ENCODE measurements around the gene HHIPL1. TPM values are rescaled to one million over a fixed set of nuclear protein-coding genes. Genes with fewer than 3 reads are reported as not detected.

The HHIPL1 gene
- polyA plus RNA-seq, 2 of the 4 experiments (the other 2 are of a cell fraction) = 0.19 to 0.23 TPM

DNA sequence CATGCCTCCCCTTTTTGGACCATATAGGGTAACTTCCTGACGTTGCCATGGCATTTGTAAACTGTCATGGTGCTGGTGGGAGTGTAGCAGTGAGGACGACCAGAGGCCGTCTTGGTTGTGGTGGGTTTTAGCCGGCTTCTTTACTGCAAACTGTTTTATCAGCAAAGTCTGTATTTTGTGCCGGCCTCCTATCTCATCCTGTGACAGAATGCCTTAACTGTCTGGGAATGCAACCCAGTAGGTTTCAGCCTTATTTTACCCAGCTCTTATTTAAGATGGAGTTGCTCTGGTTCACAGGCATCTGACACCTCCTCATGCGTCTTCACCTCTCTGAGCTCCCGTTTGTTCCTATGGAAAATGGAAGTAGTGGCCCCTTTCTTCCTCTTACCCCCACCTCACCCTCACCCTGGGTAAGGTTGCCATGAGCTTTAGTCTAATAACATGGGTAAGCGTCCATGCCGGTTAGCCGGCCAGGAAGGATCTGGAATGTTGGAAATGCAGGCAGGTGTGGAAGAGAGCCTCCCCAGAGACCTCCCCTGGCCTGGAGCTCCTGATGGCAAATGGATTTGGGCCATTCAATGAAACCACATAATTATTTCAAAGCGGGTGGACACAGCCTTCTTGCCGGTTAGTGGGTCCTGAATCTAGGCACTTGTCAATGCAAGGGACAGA is 18.6 kb downstream of the HHIPL1 start:
- ChIA-PET POLR2A (no interaction called here), CTCF (interaction anchor here (0.8 to 1.3 kb wide), 2 partner anchors 9 to 19 kb away, joined by 4 to 5 read pairs; no protein-coding TSS in a partner anchor)
- H3K27ac ChIP-seq = no peak overlapping the region
- peaks cover 8% of the 10 kb centered on the region; the same call in 1 of the 3 replicates for H3K4me1 ChIP-seq
- FAIRE-seq (no peak), ATAC-seq (no peak), DNase-seq (ENCODE audit: low read depth in 1 of 2, low spot score in 1 of 2) (no peak)
- no peak overlapping the region for H3K4me2 ChIP-seq
- no peaks in the 10 kb centered on the region for H3K9me3 ChIP-seq
- 82% methylated on average over 12 of the region's 12 CpGs for WGBS (ENCODE audit: missing lambda C conversion rate)
- no peak overlapping the region for H3K4me3 ChIP-seq
- TF ChIP-seq, protein P1, sequence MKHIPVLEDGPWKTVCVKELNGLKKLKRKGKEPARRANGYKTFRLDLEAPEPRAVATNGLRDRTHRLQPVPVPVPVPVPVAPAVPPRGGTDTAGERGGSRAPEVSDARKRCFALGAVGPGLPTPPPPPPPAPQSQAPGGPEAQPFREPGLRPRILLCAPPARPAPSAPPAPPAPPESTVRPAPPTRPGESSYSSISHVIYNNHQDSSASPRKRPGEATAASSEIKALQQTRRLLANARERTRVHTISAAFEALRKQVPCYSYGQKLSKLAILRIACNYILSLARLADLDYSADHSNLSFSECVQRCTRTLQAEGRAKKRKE (CRISPR knock-in tag; IDR thresholded peaks at IDR 0.05; ENCODE audit: low read depth) = no peak
- TF ChIP-seq MAZ (IDR thresholded peaks at IDR 0.05; ENCODE audit: borderline replicate concordance, low read depth, low read length) = no peak
- TF ChIP-seq FOSL2 (IDR thresholded peaks at IDR 0.05) = no peak
- TF ChIP-seq FOSL2 (CRISPR knock-in tag; IDR thresholded peaks at IDR 0.05) = no peak
- TF ChIP-seq HEYL (CRISPR knock-in tag; IDR thresholded peaks at IDR 0.05) = no peak
- TF ChIP-seq RNF2 (IDR thresholded peaks at IDR 0.05; ENCODE audit: borderline replicate concordance, low read depth) = no peak
- no peak for TF ChIP-seq ZNF302 (CRISPR knock-in tag; IDR thresholded peaks at IDR 0.05)
- no peak for TF ChIP-seq MYC (IDR thresholded peaks at IDR 0.05; ENCODE audit: borderline replicate concordance, low read length)
- TF ChIP-seq HOXB13 (CRISPR knock-in tag; IDR thresholded peaks at IDR 0.05; ENCODE audit: low read depth) = no peak
- no peak for TF ChIP-seq POLR2AphosphoS2 (conservative IDR thresholded peaks at IDR 0.05; ENCODE audit: low read length)
- TF ChIP-seq GATA3 (IDR thresholded peaks at IDR 0.05; ENCODE audit: borderline replicate concordance) = no peak
- TF ChIP-seq, protein P2, sequence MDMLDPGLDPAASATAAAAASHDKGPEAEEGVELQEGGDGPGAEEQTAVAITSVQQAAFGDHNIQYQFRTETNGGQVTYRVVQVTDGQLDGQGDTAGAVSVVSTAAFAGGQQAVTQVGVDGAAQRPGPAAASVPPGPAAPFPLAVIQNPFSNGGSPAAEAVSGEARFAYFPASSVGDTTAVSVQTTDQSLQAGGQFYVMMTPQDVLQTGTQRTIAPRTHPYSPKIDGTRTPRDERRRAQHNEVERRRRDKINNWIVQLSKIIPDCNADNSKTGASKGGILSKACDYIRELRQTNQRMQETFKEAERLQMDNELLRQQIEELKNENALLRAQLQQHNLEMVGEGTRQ (IDR thresholded peaks at IDR 0.05) = no peak
- no peak for TF ChIP-seq NR3C1 (IDR thresholded peaks at IDR 0.05)
- no peak for TF ChIP-seq CEBPB (IDR thresholded peaks at IDR 0.05)
- TF ChIP-seq RAD21 (conservative IDR thresholded peaks at IDR 0.05 in 1 of 2, IDR thresholded peaks at IDR 0.05 in 1 of 2) = no peak
- TF ChIP-seq EHF (CRISPR knock-in tag; IDR thresholded peaks at IDR 0.05) = no peak
- TF ChIP-seq NFE2L2 (conservative IDR thresholded peaks at IDR 0.05; ENCODE audit: low read length) = no peak
- TF ChIP-seq, protein P3, sequence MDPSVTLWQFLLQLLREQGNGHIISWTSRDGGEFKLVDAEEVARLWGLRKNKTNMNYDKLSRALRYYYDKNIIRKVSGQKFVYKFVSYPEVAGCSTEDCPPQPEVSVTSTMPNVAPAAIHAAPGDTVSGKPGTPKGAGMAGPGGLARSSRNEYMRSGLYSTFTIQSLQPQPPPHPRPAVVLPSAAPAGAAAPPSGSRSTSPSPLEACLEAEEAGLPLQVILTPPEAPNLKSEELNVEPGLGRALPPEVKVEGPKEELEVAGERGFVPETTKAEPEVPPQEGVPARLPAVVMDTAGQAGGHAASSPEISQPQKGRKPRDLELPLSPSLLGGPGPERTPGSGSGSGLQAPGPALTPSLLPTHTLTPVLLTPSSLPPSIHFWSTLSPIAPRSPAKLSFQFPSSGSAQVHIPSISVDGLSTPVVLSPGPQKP (IDR thresholded peaks at IDR 0.05; ENCODE audit: low read depth, low read length) = no peak
- TF ChIP-seq CBX8 (IDR thresholded peaks at IDR 0.05) = no peak

DNA sequence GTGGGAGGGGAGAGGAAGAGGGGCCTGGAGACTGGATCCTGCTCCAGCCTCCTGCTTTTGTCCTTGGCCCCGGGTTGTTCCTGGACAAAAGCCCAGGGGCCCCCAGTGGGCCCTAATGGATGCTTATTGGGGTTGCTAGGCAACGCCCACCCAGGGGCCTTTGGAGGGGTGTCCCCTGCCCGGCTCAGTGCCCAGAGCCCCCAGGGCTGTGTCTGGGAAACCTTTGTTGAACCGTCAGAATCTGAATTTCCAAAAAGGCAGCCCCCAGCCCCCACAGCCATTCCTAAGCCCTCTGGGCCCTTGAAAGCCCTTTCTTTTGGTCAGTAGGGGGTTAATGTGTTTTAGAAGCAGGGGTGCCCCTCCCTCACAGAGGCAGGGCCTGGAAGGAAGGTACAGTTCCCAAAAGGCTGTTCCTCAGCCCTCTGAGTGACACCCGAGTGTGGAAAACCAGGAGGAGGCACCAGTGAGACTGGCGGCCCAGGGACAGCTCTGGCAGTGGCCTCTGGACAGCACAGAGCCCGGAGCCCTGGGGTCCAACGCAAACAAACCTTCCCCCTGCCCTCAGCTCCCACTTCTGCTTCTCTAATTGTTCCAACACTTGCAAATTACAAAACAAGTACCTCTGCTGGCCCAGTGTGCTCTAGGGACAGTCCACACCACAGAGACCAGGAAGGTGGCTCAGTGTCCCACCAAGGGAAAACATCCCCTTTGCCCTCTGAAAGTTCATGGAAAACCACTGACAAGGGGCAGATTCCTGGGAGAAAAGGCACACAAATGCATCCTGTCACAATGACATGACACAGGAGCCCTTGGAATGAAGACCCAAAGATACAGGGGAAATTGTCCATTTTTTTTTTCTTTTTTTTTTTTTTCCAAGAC is 19.4 kb downstream of the HHIPL1 start:
- DNase-seq (ENCODE audit: low read depth in 1 of 2, low spot score in 1 of 2) = no peak
- Histone ChIP-seq H3K9me3 (no peaks in the 10 kb centered on the region), H3K27ac (no peak overlapping the region), H3K4me2 (no peak overlapping the region), H3K4me3 (no peak overlapping the region), H3K4me1 (peaks cover 8% of the 10 kb centered on the region; the same call in 1 of the 3 replicates)
- FAIRE-seq = no peak
- 58% methylated on average over 8 of the region's 8 CpGs for WGBS (ENCODE audit: missing lambda C conversion rate)
- ATAC-seq = peak in 1 of 2 experiments; percentile 29; a peak in 1 of 6 replicates
- CTCF ChIA-PET = interaction anchor here (1.0 to 1.3 kb wide), 3 partner anchors 10 to 146 kb away, joined by 3 to 5 read pairs (median 3); no protein-coding TSS in a partner anchor
- TF ChIP-seq SMC3 (IDR thresholded peaks at IDR 0.05) = no peak
- no peak for TF ChIP-seq FOXS1 (CRISPR knock-in tag; IDR thresholded peaks at IDR 0.05)
- TF ChIP-seq NR3C1 (IDR thresholded peaks at IDR 0.05) = no peak
- no peak for TF ChIP-seq CEBPB (IDR thresholded peaks at IDR 0.05)
- no peak for TF ChIP-seq NPAS2 (CRISPR knock-in tag; IDR thresholded peaks at IDR 0.05; ENCODE audit: borderline replicate concordance)
- no peak for TF ChIP-seq KDM1A (IDR thresholded peaks at IDR 0.05; ENCODE audit: low read depth)
- no peak for TF ChIP-seq CHD2 (IDR thresholded peaks at IDR 0.05; ENCODE audit: low read length, partially characterized antibody)
- no peak for TF ChIP-seq ZC3H11A (IDR thresholded peaks at IDR 0.05)
- TF ChIP-seq GATA3 (IDR thresholded peaks at IDR 0.05; ENCODE audit: borderline replicate concordance) = no peak
- no peak for TF ChIP-seq JUN (IDR thresholded peaks at IDR 0.05)
- TF ChIP-seq, protein P3 (IDR thresholded peaks at IDR 0.05; ENCODE audit: low read depth, low read length) = no peak
- TF ChIP-seq SREBF2 (IDR thresholded peaks at IDR 0.05) = no peak
- TF ChIP-seq FOSL2 (IDR thresholded peaks at IDR 0.05) = no peak
- no peak for TF ChIP-seq FOSL2 (CRISPR knock-in tag; IDR thresholded peaks at IDR 0.05)
- TF ChIP-seq RCOR1 (IDR thresholded peaks at IDR 0.05; ENCODE audit: low read depth, low read length) = no peak
- TF ChIP-seq FOSB (CRISPR knock-in tag; IDR thresholded peaks at IDR 0.05) = no peak
- TF ChIP-seq ZSCAN20 (CRISPR knock-in tag; IDR thresholded peaks at IDR 0.05) = no peak
- no peak for TF ChIP-seq ZFP36 (IDR thresholded peaks at IDR 0.05; ENCODE audit: borderline replicate concordance, partially characterized antibody)
- TF ChIP-seq HEYL (CRISPR knock-in tag; IDR thresholded peaks at IDR 0.05) = no peak
- no peak for TF ChIP-seq KDM5A (IDR thresholded peaks at IDR 0.05)
- TF ChIP-seq EP300 (IDR thresholded peaks at IDR 0.05) = no peak
- POLR2A ChIA-PET = no interaction called here
